Measurements from ENCODE around the gene GPR17.

Gene GPR17

DNA sequence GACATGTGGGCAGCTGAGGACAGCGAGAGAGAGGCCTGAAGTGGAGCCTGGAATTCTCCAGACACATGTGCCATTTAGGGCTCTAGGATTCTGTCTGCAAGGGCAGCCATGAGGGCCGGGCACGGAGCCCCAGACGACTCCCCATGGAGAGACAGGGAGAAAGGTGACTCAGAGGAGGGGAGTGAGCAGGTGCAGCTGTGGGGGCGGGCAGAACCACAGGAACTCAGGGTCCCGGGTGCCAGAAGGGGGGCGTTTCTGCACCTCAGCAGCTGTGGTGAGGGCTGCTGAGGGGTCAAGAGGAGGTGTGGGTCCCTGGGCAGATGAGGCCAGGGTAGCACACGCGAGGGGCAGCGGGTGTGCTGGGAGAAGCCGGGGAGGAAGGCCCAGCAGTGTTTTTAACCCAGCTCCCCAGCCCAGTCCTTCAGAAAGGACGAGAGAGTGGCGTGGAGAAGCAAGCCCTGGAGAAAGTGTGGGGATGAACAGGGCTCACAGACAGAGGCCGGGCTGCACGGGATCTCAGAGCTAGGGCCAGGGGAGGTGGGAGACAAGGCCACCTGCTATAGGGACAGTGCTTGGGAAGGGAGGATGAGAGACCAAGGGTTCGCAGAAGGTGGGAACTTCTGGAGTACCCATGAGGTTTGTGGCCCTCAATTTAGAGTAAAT is 7.6 kb downstream of the GPR17 start:
- TF ChIP-seq, protein P1, sequence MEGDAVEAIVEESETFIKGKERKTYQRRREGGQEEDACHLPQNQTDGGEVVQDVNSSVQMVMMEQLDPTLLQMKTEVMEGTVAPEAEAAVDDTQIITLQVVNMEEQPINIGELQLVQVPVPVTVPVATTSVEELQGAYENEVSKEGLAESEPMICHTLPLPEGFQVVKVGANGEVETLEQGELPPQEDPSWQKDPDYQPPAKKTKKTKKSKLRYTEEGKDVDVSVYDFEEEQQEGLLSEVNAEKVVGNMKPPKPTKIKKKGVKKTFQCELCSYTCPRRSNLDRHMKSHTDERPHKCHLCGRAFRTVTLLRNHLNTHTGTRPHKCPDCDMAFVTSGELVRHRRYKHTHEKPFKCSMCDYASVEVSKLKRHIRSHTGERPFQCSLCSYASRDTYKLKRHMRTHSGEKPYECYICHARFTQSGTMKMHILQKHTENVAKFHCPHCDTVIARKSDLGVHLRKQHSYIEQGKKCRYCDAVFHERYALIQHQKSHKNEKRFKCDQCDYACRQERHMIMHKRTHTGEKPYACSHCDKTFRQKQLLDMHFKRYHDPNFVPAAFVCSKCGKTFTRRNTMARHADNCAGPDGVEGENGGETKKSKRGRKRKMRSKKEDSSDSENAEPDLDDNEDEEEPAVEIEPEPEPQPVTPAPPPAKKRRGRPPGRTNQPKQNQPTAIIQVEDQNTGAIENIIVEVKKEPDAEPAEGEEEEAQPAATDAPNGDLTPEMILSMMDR (IDR thresholded peaks at IDR 0.05) = no peak

DNA sequence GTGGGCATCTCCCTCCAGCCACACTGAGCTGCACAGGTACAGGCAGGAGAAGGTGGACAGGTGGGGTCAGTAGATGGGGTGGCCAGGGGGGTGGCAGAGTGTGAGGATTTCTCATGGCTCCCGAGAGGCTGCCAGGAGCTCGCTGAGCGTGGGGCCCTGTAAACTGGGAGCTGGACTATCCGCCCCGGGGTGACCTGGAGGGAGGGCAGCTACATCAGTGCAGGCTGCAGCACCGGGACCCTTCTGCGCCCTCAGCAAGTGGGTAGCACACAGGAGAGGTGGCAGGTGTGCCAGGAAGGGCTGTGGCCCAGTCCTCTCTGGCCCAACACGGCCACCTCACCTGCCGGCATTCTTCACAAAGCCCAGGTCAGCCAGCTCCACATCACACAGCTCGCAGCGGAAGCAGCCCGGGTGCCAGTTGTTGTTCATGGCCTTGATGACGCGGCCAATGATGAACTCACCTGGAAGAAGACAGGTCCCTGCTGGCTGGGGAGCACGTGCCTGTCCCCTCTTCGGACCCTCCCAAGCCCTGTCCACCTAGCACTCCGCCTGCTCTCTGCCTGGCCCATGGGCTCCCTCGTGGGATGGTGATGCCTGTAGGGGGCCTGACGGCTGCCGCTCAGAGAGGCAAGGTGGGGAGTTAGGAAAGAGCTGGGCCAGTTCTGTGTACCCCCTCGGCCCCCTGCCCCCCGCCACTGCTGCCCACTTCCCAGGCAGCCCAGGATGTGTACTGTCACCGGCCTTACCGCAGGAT is 8.3 kb downstream of the GPR17 start:
- TF ChIP-seq, protein P1 (IDR thresholded peaks at IDR 0.05) = no peak

DNA sequence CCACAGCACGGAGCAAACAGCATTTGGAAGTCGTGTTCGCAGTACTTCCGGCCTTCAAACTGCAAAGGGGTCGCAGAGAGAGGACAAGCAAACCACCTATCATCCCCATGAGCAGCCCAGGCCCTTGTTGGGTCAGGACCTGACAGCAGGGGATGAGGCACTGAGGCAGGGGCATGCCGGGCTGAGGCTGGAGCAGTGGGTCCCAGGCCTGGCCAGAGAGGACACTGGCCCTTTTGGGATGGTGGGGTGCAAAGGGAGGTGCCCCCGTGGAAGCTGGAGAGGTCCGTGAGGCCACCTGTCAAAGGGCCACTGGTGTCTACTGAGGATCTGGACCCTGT is 8.9 kb downstream of the GPR17 start:
- TF ChIP-seq, protein P1 (IDR thresholded peaks at IDR 0.05) = no peak

DNA sequence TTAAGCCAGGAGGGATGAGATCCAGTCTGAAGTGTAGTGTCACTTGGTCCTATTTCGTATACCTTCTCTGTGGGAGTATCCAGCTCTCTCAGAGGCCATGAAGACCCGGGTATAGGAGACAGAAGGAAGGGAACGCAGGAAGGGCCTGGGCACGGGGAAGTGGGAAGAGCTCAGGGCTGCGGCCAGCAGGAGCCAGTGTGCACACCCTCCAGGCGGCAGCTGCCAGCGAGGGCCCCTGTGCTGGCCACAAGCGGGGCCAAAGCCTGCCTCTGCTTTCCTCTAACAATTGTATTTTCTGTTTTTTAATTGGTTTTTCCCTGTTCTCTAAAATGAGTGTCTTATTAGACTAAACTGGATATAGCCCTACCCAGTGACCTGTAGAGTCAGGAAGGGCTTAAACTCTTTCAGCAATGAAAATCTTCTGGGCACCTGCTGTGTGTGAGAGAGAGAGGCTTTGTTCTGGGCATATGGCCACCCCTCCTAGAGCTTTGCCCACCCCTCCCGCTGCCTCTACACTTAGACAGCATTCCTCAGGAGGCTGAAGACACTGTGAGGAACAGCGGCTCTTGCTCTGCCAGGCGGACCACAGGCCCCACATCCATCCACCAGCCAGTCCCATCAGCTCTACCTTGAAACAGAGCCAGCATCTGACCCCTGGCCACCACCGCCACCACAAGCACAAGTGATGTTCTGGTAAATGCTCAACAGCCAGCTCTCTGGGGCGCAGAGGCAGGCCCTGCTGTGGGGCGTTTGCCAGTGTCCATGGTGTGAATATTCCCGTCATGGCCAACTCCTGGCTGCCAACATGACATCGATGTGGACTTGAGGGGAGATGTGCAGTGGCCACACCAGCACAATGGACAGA is 9.5 kb downstream of the GPR17 start:
- TF ChIP-seq, protein P1 (IDR thresholded peaks at IDR 0.05) = no peak

DNA sequence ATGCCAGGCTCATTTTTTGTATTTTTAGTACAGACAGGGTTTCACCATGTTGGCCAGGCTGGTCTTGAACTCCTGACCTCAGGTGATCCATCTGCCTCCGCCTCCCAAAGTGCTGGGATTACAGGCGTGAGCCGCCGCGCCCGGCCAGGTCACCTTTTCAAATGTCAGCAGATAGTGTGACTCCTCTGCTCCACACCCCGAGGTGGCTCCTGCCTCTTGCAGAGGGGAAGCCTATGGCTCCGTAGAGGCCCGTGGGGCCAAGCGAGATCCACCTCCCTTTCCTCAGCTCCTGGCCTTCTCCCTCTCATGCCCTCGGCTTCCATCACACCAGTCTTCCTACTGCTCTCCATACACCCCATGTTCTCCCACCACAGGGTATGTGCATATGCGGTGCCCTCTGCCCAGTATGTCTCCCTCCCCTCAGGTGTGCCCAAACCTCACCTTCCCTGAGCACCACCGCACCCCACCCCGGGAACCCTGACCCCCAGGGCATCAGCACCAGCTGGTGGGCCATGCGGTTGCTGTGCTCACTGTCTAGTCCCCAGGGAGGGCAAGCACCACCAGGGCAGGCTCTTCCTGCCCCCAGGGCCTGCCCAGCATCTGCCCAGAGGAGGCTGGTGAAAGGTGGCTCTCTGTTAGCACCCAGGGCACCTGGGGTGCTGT is 10.7 kb downstream of the GPR17 start:
- TF ChIP-seq, protein P1 (IDR thresholded peaks at IDR 0.05) = no peak

DNA sequence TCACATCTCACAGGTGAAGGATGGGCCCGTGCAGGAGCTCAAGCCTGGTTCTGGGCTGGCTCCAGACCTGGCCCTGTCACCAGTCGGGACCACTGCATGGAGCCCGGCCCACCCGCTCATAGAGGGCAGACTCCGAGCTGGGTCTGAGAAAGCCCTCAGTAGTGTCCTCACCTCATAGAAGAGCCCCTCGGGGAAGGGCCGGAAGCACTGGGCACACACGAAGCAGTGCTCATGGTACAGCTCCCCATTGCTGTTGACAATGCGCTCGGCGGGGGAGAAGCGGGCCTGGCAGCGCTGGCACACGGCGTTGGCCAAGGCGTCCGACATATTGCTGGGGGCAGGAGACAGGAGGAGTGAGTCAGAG is 11.3 kb downstream of the GPR17 start:
- TF ChIP-seq, protein P1 (IDR thresholded peaks at IDR 0.05) = no peak

DNA sequence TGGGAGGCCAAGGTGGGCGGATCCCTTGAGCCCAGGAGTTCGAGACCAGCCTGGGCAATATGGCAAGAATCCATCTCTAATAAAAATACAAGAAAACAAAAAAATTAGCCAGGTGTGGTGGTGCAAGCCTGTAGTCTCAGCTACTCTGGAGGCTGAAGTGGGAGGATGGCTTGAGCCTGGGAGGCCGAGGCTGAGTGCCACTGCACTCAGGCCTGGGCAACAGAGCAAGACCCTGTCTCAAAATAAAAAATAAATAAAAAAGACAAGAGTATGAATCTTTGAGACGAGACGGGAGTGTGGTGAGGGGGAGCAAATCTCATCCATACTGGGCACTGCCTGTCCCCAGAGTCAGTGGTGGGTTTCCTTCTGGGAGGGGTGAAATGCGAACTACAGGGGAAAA is 12.2 kb downstream of the GPR17 start:
- TF ChIP-seq, protein P1 (IDR thresholded peaks at IDR 0.05) = no peak

All from LNCAP (cell line).